ENCODE data around the gene WTIP. TPM values are rescaled to one million over a fixed set of nuclear protein-coding genes. Genes with fewer than 3 reads are reported as not detected.

The WTIP gene
- total RNA-seq, 1 donor from 2014 or later, result 23.5 TPM

- no peak for TF ChIP-seq CTCF (IDR thresholded peaks at IDR 0.05)
- intact Hi-C loops (cut with DNase I), result no loop called here
- no peak overlapping the region for H3K4me3 ChIP-seq
- no peak for DNase-seq
- no peak overlapping the region for H3K27ac ChIP-seq
- no peaks in the 10 kb centered on the region for H3K4me1 ChIP-seq
- no peaks in the 10 kb centered on the region for H3K27me3 ChIP-seq (ENCODE audit: low read depth)
- no peaks in the 10 kb centered on the region for H3K36me3 ChIP-seq
- H3K9me3 ChIP-seq, result no peaks in the 10 kb centered on the region
- ATAC-seq, result peak in 1 of 2 donors; percentile 39
These were observed 32.2 kb downstream of the WTIP start for GRCh38 chr19:34513767-34514166.

GRCh38 chr19:34519602-34520001 is 38.0 kb downstream of the WTIP start:
- intact Hi-C loops (cut with DNase I), result no loop called here
- no peak for TF ChIP-seq CTCF (IDR thresholded peaks at IDR 0.05)
- ATAC-seq, result no peak

GRCh38 chr19:34523408-34523807 is 41.9 kb downstream of the WTIP start:
- no peak for TF ChIP-seq CTCF (IDR thresholded peaks at IDR 0.05)
- Histone ChIP-seq H3K9me3 (no peaks in the 10 kb centered on the region), H3K36me3 (no peaks in the 10 kb centered on the region), H3K4me3 (no peak overlapping the region), H3K27me3 (ENCODE audit: low read depth) (no peaks in the 10 kb centered on the region), H3K4me1 (no peaks in the 10 kb centered on the region), H3K27ac (no peak overlapping the region)
- intact Hi-C loops (cut with DNase I), result no loop called here
- no peak for DNase-seq
- no peak for ATAC-seq

More at GRCh38 chr19:34519602-34520001, 38.0 kb downstream of the WTIP start:
- Histone ChIP-seq H3K27me3 (ENCODE audit: low read depth) (no peaks in the 10 kb centered on the region), H3K4me3 (no peak overlapping the region), H3K4me1 (no peaks in the 10 kb centered on the region), H3K9me3 (no peaks in the 10 kb centered on the region), H3K36me3 (no peaks in the 10 kb centered on the region), H3K27ac (no peak overlapping the region)
- DNase-seq, result no peak

GRCh38 chr19:34525001-34525400 is 43.4 kb downstream of the WTIP start:
- intact Hi-C loops (cut with DNase I), result no loop called here
- H3K4me1 ChIP-seq, result no peaks in the 10 kb centered on the region
- H3K9me3 ChIP-seq, result no peaks in the 10 kb centered on the region
- H3K27me3 ChIP-seq (ENCODE audit: low read depth), result no peaks in the 10 kb centered on the region
- no peaks in the 10 kb centered on the region for H3K36me3 ChIP-seq
- no peak overlapping the region for H3K4me3 ChIP-seq
- DNase-seq (no peak), ATAC-seq (no peak)
- H3K27ac ChIP-seq, result no peak overlapping the region
- no peak for TF ChIP-seq CTCF (IDR thresholded peaks at IDR 0.05)

- intact Hi-C loops (cut with DNase I), result no loop called here
- Histone ChIP-seq H3K27ac (no peak overlapping the region), H3K4me1 (no peaks in the 10 kb centered on the region), H3K9me3 (no peaks in the 10 kb centered on the region), H3K4me3 (no peak overlapping the region), H3K27me3 (ENCODE audit: low read depth) (peaks cover 3% of the 10 kb centered on the region), H3K36me3 (no peaks in the 10 kb centered on the region)
- no peak for ATAC-seq
- TF ChIP-seq CTCF (IDR thresholded peaks at IDR 0.05), result no peak
- no peak for DNase-seq
These were observed 52.6 kb downstream of the WTIP start for GRCh38 chr19:34534206-34534605.

- intact Hi-C loops (cut with DNase I), result no loop called here
- no peaks in the 10 kb centered on the region for H3K4me1 ChIP-seq
- H3K27me3 ChIP-seq (ENCODE audit: low read depth), result no peaks in the 10 kb centered on the region
- no peak overlapping the region for H3K4me3 ChIP-seq
- peaks cover 8% of the 10 kb centered on the region for H3K9me3 ChIP-seq
- DNase-seq (no peak), ATAC-seq (no peak)
- no peaks in the 10 kb centered on the region for H3K36me3 ChIP-seq
- TF ChIP-seq CTCF (IDR thresholded peaks at IDR 0.05), result no peak
- H3K27ac ChIP-seq, result no peak overlapping the region
These were observed 57.8 kb downstream of the WTIP start for GRCh38 chr19:34539396-34539795.
